NOMO-1 treated with DMSO at 0.1 percent for 48 hours (cell line): Measurements from ENCODE around the gene TNRC6C.
A peak's percentile ranks its signal among the peaks of the same experiment; 100 is the strongest.

ENCODE experiments used
- DNase-seq: peaks from one replicate; lab custom pipeline; 2025; ENCODE audit not compliant: unreplicated experiment; lab: John Stamatoyannopoulos, UW

TNRC6C gene, protein sequence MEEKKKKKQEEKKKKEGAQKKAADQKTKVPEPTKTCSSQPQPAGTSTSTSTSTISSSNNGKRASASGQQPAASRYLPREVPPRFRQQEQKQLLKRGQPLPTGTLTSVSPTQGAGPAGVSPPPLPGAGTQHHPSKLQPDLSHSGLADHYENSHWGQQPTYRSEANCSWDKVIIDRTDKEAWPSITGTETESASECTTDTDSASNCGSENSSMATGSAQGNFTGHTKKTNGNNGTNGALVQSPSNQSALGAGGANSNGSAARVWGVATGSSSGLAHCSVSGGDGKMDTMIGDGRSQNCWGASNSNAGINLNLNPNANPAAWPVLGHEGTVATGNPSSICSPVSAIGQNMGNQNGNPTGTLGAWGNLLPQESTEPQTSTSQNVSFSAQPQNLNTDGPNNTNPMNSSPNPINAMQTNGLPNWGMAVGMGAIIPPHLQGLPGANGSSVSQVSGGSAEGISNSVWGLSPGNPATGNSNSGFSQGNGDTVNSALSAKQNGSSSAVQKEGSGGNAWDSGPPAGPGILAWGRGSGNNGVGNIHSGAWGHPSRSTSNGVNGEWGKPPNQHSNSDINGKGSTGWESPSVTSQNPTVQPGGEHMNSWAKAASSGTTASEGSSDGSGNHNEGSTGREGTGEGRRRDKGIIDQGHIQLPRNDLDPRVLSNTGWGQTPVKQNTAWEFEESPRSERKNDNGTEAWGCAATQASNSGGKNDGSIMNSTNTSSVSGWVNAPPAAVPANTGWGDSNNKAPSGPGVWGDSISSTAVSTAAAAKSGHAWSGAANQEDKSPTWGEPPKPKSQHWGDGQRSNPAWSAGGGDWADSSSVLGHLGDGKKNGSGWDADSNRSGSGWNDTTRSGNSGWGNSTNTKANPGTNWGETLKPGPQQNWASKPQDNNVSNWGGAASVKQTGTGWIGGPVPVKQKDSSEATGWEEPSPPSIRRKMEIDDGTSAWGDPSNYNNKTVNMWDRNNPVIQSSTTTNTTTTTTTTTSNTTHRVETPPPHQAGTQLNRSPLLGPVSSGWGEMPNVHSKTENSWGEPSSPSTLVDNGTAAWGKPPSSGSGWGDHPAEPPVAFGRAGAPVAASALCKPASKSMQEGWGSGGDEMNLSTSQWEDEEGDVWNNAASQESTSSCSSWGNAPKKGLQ (N-terminal part only)

DNA sequence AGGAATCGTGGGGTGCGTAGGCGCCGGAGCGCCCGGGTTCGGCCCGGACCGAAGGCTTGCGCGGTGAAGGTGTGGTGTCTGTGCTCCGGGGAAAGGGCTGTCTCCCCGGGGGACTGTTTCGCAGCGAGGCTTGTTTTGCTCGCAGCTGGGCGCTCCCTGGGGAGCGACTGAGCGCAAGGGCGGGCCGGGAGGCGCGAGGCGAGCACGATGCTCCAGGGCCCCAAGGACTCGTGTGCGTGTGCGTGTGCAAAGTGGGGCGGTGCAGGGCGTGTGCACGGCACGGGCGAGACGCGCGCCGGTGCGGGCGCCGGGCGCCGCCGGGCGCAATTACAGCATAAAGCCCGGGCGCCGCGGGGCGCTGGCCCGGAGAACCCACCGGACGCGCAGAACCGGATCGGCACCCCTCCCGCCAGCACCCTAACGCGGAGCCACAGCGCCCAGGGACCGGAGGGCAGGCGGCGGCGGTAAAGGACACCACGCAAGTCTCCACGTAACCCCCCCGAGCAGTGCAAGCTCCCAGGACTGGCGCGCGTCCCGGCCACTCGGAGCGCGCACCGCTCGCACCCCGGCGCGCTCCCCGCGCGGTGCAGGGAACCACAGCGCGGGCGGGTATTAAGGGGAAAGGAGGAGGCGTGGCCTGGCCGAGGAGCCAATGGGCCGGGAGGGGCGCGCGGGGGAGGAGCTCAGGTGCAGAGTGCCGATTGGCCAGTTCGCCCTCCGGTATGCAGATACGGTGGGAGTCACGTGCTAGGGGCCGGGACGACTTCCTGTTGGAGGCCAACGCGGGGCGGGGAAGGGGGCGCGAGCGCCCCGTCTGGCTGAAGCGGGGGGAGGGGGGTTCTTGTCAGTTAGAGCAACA, at the start of gene TNRC6C:
TSS of gene TNRC6C (plus strand) at position 847 of the 859 bp plus-strand sequence. CDS start 45,504 bp downstream, outside the sequence.
- peak; percentile 99 for DNase-seq

DNA sequence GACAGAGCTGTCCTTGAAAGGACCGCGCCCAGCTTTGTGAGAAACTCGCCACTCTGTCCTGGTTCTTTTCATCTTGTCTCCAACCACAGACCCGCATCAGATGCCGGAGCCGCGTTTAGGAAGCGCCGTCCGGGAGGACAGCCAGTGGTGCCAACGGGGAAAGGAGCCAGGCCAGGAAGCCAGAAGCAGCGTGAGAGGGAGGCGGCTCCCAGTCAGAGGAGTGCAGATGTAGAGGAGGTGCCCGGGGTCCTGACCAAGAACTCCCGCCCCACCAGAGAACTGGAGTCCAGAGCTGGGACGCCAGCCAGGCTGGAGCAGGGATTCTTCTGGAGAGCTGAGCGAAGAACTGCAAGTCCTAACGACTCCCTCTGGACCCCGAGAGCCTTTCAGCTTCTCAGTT, 49.3 kb upstream of the TNRC6C start:
- DNase-seq, result no peak

DNA sequence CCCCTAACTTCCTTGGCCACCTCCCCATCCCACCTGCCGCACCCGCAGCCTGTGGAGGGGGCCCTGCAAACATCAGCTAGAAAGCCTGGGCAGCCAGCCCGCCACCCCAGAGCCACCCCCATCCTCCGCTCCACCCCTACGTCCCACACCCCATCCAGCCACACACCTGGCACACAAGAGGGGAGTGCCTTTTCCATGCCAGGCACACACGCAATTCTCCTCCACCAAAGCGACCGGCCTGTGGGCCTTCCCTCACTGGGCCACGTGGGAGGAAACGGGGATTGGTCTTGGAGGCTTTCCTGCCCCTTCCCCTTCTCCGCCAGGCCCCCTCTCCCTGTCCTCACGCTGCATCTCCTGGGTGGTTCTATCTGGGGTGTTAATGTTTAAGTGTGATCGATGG, 48.7 kb upstream of the TNRC6C start:
- no peak for DNase-seq

DNA sequence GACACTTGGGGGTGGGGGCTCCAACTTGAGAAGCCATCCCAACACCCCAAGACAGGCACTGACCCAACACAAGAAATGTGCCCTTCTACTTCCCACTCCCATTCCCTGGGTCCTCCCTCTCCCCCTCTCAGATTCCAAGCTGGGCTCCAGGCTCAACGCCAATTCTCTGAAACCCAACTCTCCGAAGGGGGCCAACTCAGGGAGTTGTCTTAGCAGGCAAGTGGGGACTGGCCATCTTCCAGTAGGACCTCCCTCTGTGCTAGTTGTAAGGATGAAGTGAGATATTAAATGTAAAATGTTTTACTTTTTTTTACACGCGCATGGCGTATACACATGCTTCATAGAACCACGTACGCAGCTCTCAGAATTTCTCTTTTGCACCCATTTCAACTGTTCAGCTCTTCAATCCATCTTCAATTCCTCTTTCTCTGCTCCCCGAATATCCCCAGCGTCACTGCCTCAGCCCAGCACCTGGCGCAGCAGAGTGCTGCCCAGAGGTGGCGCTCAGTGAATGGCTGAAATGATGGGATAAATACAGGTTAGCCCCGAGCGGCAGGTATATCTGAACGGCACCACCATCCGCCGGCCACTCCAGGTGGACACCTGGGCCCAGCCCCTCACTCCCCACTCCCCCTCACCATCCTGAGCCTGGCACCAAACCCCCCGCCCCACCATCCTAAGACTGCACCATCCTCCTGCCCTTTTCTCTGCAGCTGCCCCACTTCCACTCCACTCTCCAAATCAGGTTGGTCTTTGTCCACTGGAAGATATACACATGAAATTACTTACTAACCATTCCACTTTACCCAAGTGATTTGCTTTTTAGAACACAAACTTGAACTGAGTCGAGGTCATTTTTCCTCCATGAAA, 43.9 kb upstream of the TNRC6C start:
- DNase-seq, result no peak

DNA sequence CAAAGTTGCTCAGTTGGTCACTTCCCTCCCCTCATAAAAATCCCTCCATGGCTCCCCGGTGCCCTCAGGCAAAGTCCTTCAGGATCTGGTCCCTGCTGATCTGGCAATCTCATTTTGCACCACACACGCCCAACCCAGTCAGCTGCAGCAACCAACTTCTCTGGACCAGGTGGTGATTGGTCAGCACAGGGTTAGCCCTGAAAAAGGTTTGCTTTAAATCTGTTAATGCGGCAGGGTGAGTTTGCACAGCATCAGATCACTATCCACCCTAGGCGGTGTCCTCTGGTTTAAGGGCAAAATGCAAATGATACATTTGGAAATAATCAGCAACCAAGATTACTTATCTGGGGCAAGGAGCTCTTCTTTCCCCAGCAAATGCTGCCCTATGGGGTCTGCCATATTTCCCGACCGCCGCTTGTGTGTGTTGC, 42.9 kb upstream of the TNRC6C start:
- no peak for DNase-seq

DNA sequence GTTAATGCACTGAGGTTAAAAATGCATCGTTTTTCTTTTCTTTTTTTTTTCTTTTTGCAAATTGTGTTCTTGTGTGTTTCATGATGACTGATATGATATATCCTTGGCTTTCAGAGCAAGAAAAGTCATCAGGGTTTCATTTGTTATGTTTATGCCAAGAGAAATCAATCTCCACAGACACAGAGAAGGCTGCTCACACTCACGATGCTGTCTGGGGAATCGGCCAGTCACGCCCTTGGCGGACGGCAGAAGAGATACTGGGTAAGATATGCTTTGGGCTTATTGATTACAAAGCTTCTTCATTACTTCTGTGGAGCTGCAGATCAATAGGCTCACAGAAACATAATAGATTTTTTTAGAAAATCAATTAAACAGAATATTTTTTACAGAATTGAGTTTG, 42.2 kb upstream of the TNRC6C start:
- DNase-seq, result no peak

DNA sequence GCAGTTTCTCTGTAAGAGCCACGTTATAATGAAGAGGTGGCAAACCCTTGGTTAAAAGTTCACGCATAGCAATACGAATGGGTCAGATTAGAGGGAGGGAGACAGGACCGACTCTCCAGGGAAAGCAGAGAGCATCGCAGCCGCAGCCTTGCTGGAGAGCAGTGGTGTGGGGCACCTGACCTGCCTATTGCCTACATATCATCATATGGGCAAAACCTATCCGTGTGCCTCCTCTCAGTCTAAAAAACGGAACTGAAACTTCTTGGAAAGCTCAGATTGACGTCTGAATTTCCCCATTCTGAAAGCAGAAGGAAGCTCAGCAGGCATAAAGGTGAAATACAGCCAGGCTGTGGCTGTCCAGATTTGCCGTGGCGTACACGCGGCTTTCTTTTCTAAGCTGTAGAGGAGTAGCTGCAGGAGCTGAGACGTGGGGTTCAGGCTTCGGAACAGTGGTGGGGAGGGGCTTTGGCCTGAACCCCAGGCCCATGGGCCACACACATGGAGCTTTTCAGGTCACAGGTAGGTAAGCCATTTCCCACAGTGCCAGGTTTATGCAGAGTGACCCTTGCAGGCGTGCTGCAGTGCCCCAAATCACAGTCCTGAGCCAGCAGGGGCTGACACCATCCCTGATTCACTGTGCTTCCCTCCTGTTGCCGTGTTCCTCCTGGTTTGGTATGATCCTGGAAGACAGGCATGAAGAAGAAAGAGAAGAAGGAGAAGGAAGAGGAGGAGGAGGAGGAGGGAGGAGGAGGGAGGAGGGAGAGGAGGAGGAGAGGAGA, 41.6 kb upstream of the TNRC6C start:
- peak; percentile 97 for DNase-seq

DNA sequence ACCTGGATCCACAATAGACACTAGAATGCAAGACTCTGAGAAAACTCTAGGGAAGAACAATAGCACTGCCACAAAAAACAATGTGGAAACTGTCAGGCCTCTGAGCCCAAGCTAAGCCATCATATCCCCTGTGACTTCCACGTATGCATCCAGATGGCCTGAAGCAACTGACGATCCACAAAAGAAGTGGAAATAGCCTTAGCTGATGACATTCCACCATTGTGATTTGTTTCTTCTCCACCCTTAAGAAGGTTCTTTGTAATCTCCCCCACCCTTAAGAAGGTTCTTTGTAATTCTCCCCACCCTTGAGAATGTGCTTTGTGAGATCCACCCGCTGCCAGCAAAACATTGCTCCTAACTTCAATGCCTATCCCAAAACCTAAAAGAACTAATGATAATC, 39.2 kb upstream of the TNRC6C start:
- DNase-seq, result no peak

DNA sequence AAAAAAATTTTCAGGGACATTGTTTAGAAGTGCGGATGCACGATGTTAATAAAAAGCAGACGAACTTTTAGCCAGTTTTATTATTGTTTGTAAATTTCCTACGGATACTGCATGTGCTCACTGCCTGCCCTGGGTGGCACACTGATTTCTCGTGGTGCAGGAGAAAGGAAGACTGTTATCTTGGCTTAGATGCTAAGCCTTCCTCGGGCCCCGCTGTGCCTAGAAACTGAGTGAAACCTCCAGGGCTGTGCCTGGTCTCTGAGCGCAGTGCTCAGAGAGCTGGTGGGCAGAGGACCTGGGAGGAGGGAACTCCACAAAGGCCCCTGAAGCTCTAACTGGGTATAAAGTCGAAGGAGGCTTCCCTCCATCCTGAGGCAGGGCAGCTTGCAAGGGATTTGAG, 35.4 kb upstream of the TNRC6C start:
- DNase-seq, result no peak

DNA sequence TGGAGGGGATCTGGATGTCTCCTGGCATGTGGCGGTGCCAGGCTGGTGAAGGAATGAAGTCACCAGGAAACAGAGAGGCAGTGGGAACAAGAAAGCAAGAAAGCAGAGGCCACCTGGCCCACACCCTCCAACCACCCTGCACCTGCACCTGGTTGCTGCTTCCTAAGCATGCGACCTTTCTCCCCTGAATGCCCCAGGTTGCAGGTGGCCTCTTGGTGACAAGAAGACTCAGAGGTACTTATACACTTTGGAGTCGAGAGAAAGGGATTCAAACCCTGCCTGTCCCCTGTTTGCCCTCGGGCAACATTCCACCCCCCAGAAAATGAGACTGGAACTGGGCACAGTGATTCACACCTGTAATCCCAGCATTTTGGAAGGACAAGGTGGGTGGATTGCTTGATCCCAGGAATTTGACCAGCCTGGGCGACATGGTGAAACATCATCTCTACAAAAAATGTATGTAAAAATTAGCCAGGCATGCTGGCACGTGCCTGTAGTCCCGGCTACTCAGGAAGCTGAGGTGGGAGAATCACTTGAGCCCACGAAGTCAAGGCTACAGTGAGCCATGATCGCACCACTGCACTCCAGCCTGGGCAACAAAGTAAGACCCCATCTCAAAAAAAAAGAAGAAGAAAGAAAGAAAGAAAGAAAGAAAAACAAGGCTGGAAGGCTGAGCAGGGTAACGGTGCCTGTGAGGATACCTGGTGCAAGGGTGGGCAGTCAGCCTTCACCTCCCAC, 34.6 kb upstream of the TNRC6C start:
- DNase-seq, result no peak

DNA sequence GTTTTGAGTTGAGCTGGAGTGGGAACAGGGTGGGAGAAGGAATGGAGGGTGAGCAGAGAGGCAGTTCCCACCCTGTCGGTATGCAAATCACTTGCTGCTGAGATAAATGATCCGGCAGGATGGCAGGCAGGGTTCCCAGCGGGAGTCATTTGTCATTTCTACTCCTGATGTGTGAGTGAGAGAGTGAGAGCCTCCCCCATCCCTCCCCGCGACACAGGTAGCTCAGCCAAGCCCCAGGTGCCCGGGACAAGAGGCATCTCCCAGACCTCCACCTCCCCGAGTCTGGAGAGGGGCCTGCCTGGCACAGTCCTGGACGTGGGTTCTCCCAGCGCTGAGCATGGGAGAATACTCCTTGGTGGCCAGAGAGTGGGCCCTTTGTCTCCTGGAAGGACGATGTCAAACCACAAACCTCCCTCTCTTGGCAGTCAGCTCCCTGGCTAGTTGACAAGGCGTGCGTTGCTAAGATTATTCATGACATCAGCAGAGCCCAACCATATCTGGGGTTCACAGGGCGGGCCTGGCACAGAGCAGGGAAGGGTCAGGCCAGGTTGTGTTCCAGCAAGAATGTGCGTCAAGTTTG, 33.7 kb upstream of the TNRC6C start:
- DNase-seq, result no peak

DNA sequence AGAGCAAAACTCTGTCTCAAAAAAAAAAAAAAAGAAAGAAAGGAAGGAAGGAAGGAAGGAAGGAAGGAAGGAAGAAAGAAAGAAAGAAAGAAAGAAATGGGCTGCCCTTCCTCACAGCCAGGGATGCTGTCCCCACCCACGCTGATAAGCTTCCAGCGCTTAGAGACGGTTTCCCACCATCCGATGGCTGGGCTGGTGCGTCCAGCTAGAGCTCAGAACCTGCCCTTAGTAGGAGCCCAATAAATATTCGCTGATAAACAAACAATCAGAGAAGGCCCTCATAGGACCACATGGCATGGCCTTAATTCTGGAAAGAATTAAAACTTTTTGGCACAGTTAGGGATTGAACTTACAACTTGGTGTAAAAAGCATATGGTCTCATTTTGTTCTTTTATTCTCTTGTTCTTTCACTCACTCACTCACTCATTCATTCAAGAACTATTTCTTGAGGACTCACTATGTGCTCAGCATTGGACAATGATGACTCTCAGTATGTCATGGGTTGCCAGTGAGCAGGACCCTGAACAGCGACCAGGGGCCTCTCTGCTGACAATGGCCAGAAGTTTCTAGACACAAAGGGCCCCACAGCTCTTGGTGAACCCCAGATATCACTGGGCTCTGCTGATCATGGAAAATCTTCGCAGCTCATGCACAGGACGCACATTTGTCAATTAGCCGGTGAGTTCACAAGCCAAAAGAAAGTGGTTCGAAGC, 32.5 kb upstream of the TNRC6C start:
- no peak for DNase-seq

DNA sequence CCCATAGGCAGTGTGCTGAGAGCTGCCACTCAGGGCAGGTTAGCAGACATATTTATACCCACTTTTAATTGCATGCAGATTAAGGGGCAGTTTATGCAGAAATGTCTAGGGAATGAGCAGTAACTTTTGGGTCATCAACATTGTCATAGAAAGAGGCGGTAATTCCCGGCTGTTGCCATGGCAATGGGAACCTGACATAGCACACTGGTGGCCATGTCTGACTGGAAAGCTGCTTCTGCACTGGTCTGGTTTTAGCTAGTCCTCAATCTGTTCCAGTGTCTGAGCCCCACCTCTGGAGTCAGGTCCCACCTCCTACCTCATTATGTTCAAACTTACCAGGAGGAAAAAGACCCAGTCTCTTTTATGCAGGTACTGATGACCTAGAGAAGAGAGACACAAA, 31.5 kb upstream of the TNRC6C start:
- no peak for DNase-seq

DNA sequence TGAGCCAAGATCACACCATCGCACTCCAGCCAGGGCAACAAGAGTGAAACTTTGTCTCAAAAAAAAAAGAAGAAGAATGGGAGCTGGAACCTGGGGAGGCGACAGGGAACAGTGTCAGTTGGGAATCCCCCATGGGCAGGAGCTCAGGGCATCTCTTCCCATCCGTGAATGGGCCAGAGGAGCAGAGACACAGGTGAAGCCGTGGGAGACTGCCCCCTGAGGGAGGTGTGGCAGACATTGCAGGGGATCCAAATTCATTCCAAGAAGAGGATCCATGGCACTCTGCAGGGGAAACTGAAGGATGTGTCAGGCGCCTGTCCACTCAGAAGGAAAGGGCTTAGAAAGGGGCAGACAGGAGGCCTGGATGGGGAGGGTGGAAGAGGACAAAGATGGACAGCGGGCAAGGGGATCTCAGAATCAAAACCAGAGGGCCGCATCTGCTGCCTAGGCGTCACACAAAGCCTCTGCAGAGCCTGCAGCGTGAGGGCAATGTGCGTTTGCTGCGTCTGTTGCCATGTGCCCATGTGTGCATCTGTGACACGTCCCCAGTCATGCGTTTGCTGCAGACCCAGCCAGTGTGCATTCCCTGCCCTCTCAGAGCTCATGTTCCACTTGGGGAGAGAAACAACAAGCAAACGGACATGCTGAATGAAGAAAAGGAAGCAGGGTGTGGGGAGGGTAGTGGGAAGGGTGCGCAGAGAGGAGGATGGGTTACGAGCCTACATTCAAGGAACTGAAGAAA, 30.6 kb upstream of the TNRC6C start:
- DNase-seq, result no peak

DNA sequence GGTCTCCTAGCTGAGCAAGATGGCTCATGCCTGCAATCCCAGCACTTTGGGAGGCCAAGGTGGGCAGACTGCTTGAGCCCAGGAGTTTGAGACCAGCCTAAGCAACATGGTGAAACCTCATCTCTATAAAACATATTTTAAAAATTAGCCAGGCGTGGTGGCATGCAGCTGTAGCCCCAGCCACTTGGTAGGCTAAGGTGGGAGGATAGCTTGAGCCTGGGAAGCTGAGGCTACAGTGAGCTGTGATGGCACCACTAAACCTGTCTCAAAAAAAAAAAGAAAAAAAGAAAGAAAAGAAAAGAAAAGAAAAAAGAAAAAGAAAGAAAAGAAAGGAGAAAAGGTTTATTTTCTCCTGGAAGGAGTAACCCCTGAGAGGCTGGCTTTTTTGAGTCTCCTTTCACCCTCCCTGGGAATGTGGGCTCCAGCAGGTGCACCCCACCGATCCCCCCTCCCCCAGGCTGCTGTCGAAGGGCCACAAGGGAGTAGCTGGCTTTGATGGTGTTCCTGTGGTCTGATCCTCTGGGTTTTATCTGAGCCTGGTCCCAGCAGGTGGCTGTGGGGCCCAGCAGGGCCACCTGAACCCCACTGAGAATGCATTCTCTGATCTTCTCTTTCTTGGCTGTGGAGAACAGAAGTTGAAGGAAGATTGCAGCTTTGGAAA, 29.9 kb upstream of the TNRC6C start:
- no peak for DNase-seq

DNA sequence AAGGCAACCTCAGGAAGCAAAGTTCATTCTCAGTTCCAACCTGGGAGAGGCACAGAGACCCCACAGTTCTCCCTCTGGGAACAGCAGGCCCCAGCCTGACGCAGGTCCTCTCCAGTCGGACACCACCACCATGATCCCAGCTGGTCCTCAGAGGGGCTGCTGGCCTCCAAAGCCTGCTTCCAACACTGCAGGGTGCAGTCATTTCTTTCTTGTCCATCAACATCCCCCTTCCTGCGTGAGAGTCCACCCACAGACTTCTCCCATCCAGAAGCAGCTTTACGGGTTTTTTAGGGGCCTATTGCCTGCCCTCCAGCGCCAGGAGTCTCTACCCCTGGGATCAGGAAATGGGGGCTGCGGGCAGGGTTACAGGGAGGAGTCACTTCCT, 29.3 kb upstream of the TNRC6C start:
- no peak for DNase-seq
